K562 (cell line): Measurements from ENCODE around the gene MBOAT2. TPM values are rescaled to one million over a fixed set of nuclear protein-coding genes. Genes with fewer than 3 reads are reported as not detected.

Experiments
- ATAC-seq: fragments of 200-7000 bp; cut with Tn5 transposase; 3 replicates; pipeline ENCODE4 v1.9.1; 2020; ENCODE audit warnings: moderate library complexity
- BruUV-seq: library from RNA; stranded (reverse); fragments of 400-500 nt; replicated peaks from 2 replicates; lab custom pipeline; 2021; lab: Mats Ljungman, UMichigan
- CTCF ChIA-PET: fragments of 300-600 bp; formaldehyde crosslinking; extraction: SDS; loops from one replicate; lab custom pipeline; 2021; ENCODE audit warnings: low intra/inter-chr PET ratio; lab: Yijun Ruan, JAX
- POLR2A ChIA-PET: fragments of 300-600, 350-650 bp; sonication (Branson Sonifier 250); formaldehyde crosslinking; extraction: SDS; loops from one replicate; lab custom pipeline; 2021; ENCODE audit warnings: antibody characterized with exemption, inconsistent platforms; lab: Yijun Ruan, JAX
- DNase-seq, 4 experiments: peaks; one replicate each; pipeline versions ENCODE4 v3.0.0 to v3.0.0-alpha.2; 2011 to 2018; ENCODE audit warnings: low spot score in 3 of 4, mixed read lengths in 3 of 4; ENCODE audit errors: extremely low read depth in 1 of 4
- FAIRE-seq: peaks from 2 replicates; lab custom pipeline; 2011; peaks lifted over from hg19 to GRCh38; lab: Jason Lieb, UNC
- H2AFZ ChIP-seq: 2 replicates; pipeline ENCODE4 v1.6.0; 2011; ENCODE audit warnings: low read depth, low read length, control low read depth, inconsistent platforms
- H3K27ac ChIP-seq: fragments of 200-600 bp; 3 replicates; pipeline ENCODE4 v1.8.0; 2011; ENCODE audit warnings: low read depth, mild to moderate bottlenecking, control low read depth, inconsistent platforms, low read length, moderate library complexity, mixed read lengths; ENCODE audit errors: extremely low read depth
- H3K27me3 ChIP-seq, 2 experiments: fragments of 300-600 bp in 1 of 2; 2 replicates in 1 of 2; 3 replicates in 1 of 2; pipeline versions ENCODE4 v1.6.0 to v1.8.0; 2011; ENCODE audit warnings: inconsistent platforms in 2 of 2, low read length in 2 of 2, mild to moderate bottlenecking in 1 of 2, mixed read lengths in 1 of 2, moderate library complexity in 1 of 2; ENCODE audit not compliant: control insufficient read depth in 2 of 2, insufficient read depth in 2 of 2
- H3K36me3 ChIP-seq: fragments of 300-600 bp; 3 replicates; pipeline ENCODE4 v1.8.0; 2011; ENCODE audit warnings: mild to moderate bottlenecking, low read length, inconsistent platforms; ENCODE audit not compliant: control insufficient read depth, insufficient read depth
- H3K4me1 ChIP-seq, 2 experiments: fragments of 200-600 bp in 1 of 2; replicated peaks in 1 of 2; 2 replicates in 1 of 2; 3 replicates in 1 of 2; pipeline versions ENCODE4 v1.5.1 to v1.8.0; 2011; ENCODE audit warnings: inconsistent platforms in 2 of 2, low read length in 2 of 2, mild to moderate bottlenecking in 1 of 2, mixed read lengths in 1 of 2, moderate library complexity in 1 of 2; ENCODE audit not compliant: control insufficient read depth in 2 of 2, insufficient read depth in 2 of 2
- H3K4me2 ChIP-seq: 2 replicates; pipeline ENCODE4 v1.6.1; 2011; ENCODE audit warnings: low read length, control low read depth, inconsistent platforms, mixed read lengths; ENCODE audit not compliant: insufficient read depth
- H3K4me3 ChIP-seq: fragments of 200-600 bp; sonication (generic), shearing (Covaris generic); 2 replicates; pipeline ENCODE4 v1.5.1; 2016; ENCODE audit warnings: control low read depth, inconsistent platforms
- H3K79me2 ChIP-seq: fragments of 200-600 bp; 3 replicates; pipeline ENCODE4 v1.8.0; 2011; ENCODE audit warnings: low read length, inconsistent platforms; ENCODE audit not compliant: control insufficient read depth, insufficient read depth
- H3K9ac ChIP-seq, 2 experiments: 2 replicates each; pipeline versions ENCODE4 v1.6.0 to v1.6.1; 2011; ENCODE audit warnings: low read depth in 2 of 2, low read length in 2 of 2, control low read depth in 1 of 2, inconsistent platforms in 1 of 2, mild to moderate bottlenecking in 1 of 2, mixed read lengths in 1 of 2; ENCODE audit not compliant: insufficient read depth in 1 of 2
- H3K9me1 ChIP-seq: one replicate; pipeline ENCODE4 v1.6.0; 2011; ENCODE audit warnings: inconsistent platforms, mild to moderate bottlenecking, low read length, moderate library complexity; ENCODE audit not compliant: control insufficient read depth, insufficient read depth
- H3K9me3 ChIP-seq: replicated peaks from 2 replicates; pipeline ENCODE4 v1.5.1; 2011; ENCODE audit warnings: low read depth, low read length, inconsistent platforms; ENCODE audit not compliant: control insufficient read depth, insufficient read depth
- H4K20me1 ChIP-seq: replicated peaks from 2 replicates; pipeline ENCODE4 v1.6.1; 2011; ENCODE audit warnings: low read length, inconsistent platforms, mixed read lengths; ENCODE audit not compliant: control insufficient read depth, insufficient read depth
- HCFC1 ChIP-seq: IDR thresholded peaks from 2 replicates; pipeline ENCODE4 v1.6.1; 2012; ENCODE audit warnings: low read depth, low read length, improper control_type of control experiment
- KDM4B ChIP-seq, 2 experiments: fragments of 450-650 bp in 1 of 2; sonication (generic) in 1 of 2; IDR thresholded peaks; 2 replicates each; pipeline ENCODE4 v1.6.1; 2016 to 2017; ENCODE audit warnings: borderline replicate concordance in 2 of 2, antibody characterized with exemption in 1 of 2, low read depth in 1 of 2, mild to moderate bottlenecking in 1 of 2
- KDM5B ChIP-seq: fragments of 200-600 bp; sonication (generic); IDR thresholded peaks from 2 replicates; pipeline ENCODE4 v1.6.1; 2012; ENCODE audit warnings: low read depth, mild to moderate bottlenecking, moderate library complexity, low read length, control low read depth, inconsistent platforms; ENCODE audit not compliant: insufficient replicate concordance
- PHF20 ChIP-seq: fragments of 450-650 bp; IDR thresholded peaks from 2 replicates; pipeline ENCODE4 v1.6.1; 2018; ENCODE audit not compliant: partially characterized antibody
- POLR2A ChIP-seq: fragments of 450-650 bp; conservative IDR thresholded peaks from 2 replicates; pipeline ENCODE4 v1.6.1; 2016
- RAD51 ChIP-seq: fragments of 450-650 bp; IDR thresholded peaks from 2 replicates; pipeline ENCODE4 v1.7.1; 2016; ENCODE audit warnings: low read depth, mild to moderate bottlenecking, borderline replicate concordance
- SIN3B ChIP-seq: fragments of 450-650 bp; IDR thresholded peaks from 2 replicates; pipeline ENCODE4 v1.6.1; 2017; ENCODE audit warnings: low read depth, mild to moderate bottlenecking, moderate library complexity
- SNRNP70 ChIP-seq: fragments of 200-400 bp; formaldehyde crosslinking; optimal IDR thresholded peaks from 2 replicates; pipeline ENCODE3; 2017; ENCODE audit warnings: low read depth, low read length
- TAF1 ChIP-seq: IDR thresholded peaks from 2 replicates; pipeline ENCODE4 v1.6.1; 2011; ENCODE audit warnings: mild to moderate bottlenecking, low read length, moderate library complexity; ENCODE audit not compliant: insufficient read depth, control insufficient read depth, severe bottlenecking; ENCODE audit errors: extremely low read depth
- ZBTB17 ChIP-seq: fragments of 450-650 bp; formaldehyde crosslinking; IDR thresholded peaks from 2 replicates; pipeline ENCODE4 v1.4.0; 2020; ENCODE audit warnings: mild to moderate bottlenecking
- WGBS: fragments of 100-300 bp; shearing (Covaris generic); methylation state at CpG from one replicate; pipeline ENCODE4 v1.1.6; 2016; ENCODE audit warnings: low coverage, mixed read lengths; ENCODE audit not compliant: insufficient coverage; ENCODE audit errors: missing lambda C conversion rate; 5-methylcytosine and 5-hydroxymethylcytosine counted together
- in situ Hi-C: fragments of 300-500 bp; cut with MboI; formaldehyde crosslinking; loops from 4 replicates; pipeline ENCODE4 v1.15.0; 2018; ENCODE audit warnings: inconsistent platforms, mixed read lengths
- intact Hi-C: fragments of 100-400 bp; cut with micrococcal nuclease; formaldehyde crosslinking; loops from 2 replicates; pipeline ENCODE4 v1.14.2; 2022
- polyA plus RNA-seq, 8 experiments: library from polyadenylated mRNA; depleted of rRNA in 4 of 8; stranded (reverse) in 5 of 8; unstranded in 3 of 8; fragments of >200 nt; fragmentation: Nextera tagmentation in 2 of 8; fragmentation: Illumina TruSeq in 1 of 8; extraction: Ambion mirVana in 2 of 8; extraction: Trizol in 1 of 8; gene quantifications; 2 replicates each; pipeline versions ENCODE4 v1.2.1 to v1.2.3, GENCODE V29; 2011 to 2014; ENCODE audit warnings: inconsistent platforms in 1 of 8, missing spikeins in 1 of 8
- total RNA-seq, 7 experiments: library from RNA; depleted of rRNA in 6 of 7; stranded (reverse); fragments of >200 nt in 6 of 7; fragmentation: Illumina TruSeq in 2 of 7; extraction: Trizol in 2 of 7; gene quantifications; 2 replicates each; pipeline versions ENCODE4 v1.2.1 to v1.2.3, GENCODE V29; 2011 to 2021; ENCODE audit warnings: low replicate concordance in 1 of 7
- TF ChIP-seq, protein P1 (sequence below): sonication (generic); formaldehyde crosslinking; IDR thresholded peaks from 2 replicates; pipeline ENCODE4 v1.5.0; 2020; ENCODE audit warnings: missing genetic modification reagents
- TF ChIP-seq, protein P2 (sequence below), 2 experiments: IDR thresholded peaks; 2 replicates each; pipeline ENCODE4 v1.6.1; 2011; ENCODE audit warnings: borderline replicate concordance in 1 of 2, control low read depth in 1 of 2, low read depth in 1 of 2, low read length in 1 of 2, mild to moderate bottlenecking in 1 of 2, mixed read lengths in 1 of 2, moderate library complexity in 1 of 2; ENCODE audit not compliant: insufficient read depth in 1 of 2, insufficient read length in 1 of 2, poor library complexity in 1 of 2, severe bottlenecking in 1 of 2; ENCODE audit errors: extremely low read depth in 1 of 2
- TF ChIP-seq, protein P3 (sequence below): fragments of 450-650 bp; IDR thresholded peaks from 2 replicates; pipeline ENCODE4 v1.6.1; 2016

MBOAT2 gene
- total and polyA plus RNA-seq, 9 of the 15 experiments (the other 6 are each of a cell fraction or from before 2014, with no cell fraction given), result 8.4 to 122 (median 27.6) TPM

DNA sequence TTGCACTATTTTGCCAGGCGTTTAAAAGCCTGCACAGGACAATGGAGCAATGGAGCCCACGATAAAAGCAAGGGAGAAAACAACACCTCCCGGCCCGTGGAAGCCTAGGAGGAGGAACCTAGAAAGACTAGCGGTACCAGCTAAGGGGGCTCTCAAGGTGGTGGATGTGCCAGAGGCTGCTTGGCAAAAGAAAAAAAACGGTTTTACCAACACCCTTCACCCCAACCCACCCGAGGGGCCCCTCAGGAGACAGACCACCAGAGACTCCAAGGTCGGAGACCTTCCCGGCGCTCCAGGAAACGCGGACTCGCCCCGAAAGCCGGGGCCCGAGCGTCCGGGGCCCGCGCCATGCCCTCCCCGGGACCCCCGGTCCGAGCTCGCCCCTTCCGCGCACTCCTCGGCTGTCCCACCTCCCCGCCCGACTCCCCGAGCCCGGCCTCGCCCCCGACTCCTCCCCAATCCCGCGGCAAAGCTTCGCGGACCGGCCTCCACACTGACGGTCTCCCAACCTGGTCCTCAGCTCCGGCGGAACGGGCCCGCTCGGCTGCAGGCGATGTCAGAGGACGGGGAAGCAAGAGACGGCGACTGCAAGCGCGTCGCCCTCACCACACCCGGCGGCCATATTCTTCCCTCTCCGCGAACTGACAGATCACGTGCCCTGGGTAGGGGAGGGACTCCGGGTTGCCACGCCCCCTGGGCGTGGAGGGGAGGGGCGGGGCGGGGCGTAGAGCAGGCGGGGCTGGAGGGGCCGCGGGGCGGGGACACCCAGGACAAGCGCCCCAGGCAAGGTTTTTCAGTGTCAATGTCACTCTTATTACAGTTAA lies 166.3 kb downstream of the MBOAT2 start, which contains the start of gene KIDINS220:
Gene KIDINS220 (minus strand): TSS at position 643 of the 824 bp plus-strand sequence. CDS start 10,520 bp downstream, outside the sequence.
- WGBS, result 1% methylated on average over 48 of the region's 67 CpGs
- no peaks in the 10 kb centered on the region for H3K36me3 ChIP-seq
- H3K4me2 ChIP-seq, result peak within 1 kb of the TSS; percentile 92
- peaks cover 8 to 32% of the 10 kb centered on the region in 2 experiments; a peak in 4 of 5 replicates for H3K4me1 ChIP-seq
- intact Hi-C loops, result no loop called here
- no peaks in the 10 kb centered on the region for H3K27me3 ChIP-seq
- peaks cover 52% of the 10 kb centered on the region for H3K79me2 ChIP-seq
- peak within 1 kb of the TSS; percentile 71 to 98 for H3K9ac ChIP-seq
- ChIA-PET POLR2A (interaction anchor here (1.0 kb wide), 1 partner anchor 17 kb away, joined by 3 read pairs; no protein-coding TSS in a partner anchor), CTCF (no interaction called here)
- in situ Hi-C loops, result no loop called here
- FAIRE-seq, result peak; percentile 79
- H3K9me1 ChIP-seq, result peaks cover 5% of the 10 kb centered on the region
- peak; percentile 89 to 99 (median 98) for DNase-seq
- H4K20me1 ChIP-seq, result 0 out of 2 replicates have a peak, but pooled peaks cover 5% of the 10 kb centered on the region
- no peaks in the 10 kb centered on the region for H3K9me3 ChIP-seq
- H2AFZ ChIP-seq, result peak within 1 kb of the TSS; percentile 97
- H3K4me3 ChIP-seq, result peak within 1 kb of the TSS; percentile 95
- BruUV-seq, result TSS peak; percentile 49
- peak within 1 kb of the TSS; percentile 75 for H3K27ac ChIP-seq
- peak; percentile 91 for ATAC-seq
- TF ChIP-seq SNRNP70 (no peak), ZBTB17 (CRISPR knock-in tag) (no peak), HCFC1 (peak; percentile 42; the same call in 1 of the 2 replicates), KDM4B (IDR thresholded peaks at IDR 0.05; ENCODE audit: borderline replicate concordance in 2 of 2, low read depth in 1 of 2) (0 out of 4 replicates have a peak, but pooled peaks of 1 of the 2 experiments have one; percentile 33), KDM5B (peak; percentile 82), POLR2A (peak; percentile 88), SIN3B (peak; percentile 85), RAD51 (peak; percentile 92), TAF1 (peak; percentile 89), PHF20 (peak; percentile 80)
- TF ChIP-seq, protein P1, sequence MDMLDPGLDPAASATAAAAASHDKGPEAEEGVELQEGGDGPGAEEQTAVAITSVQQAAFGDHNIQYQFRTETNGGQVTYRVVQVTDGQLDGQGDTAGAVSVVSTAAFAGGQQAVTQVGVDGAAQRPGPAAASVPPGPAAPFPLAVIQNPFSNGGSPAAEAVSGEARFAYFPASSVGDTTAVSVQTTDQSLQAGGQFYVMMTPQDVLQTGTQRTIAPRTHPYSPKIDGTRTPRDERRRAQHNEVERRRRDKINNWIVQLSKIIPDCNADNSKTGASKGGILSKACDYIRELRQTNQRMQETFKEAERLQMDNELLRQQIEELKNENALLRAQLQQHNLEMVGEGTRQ (CRISPR knock-in tag), result peak; percentile 95
- TF ChIP-seq, protein P2, sequence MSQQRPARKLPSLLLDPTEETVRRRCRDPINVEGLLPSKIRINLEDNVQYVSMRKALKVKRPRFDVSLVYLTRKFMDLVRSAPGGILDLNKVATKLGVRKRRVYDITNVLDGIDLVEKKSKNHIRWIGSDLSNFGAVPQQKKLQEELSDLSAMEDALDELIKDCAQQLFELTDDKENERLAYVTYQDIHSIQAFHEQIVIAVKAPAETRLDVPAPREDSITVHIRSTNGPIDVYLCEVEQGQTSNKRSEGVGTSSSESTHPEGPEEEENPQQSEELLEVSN (IDR thresholded peaks at IDR 0.05; ENCODE audit: borderline replicate concordance in 1 of 2, extremely low read depth in 1 of 2, insufficient read depth in 1 of 2, insufficient read length in 1 of 2, low read depth in 1 of 2, low read length in 1 of 2, poor library complexity in 1 of 2, severe bottlenecking in 1 of 2), result peak in 1 of 2 experiments; percentile 46
- TF ChIP-seq, protein P3, sequence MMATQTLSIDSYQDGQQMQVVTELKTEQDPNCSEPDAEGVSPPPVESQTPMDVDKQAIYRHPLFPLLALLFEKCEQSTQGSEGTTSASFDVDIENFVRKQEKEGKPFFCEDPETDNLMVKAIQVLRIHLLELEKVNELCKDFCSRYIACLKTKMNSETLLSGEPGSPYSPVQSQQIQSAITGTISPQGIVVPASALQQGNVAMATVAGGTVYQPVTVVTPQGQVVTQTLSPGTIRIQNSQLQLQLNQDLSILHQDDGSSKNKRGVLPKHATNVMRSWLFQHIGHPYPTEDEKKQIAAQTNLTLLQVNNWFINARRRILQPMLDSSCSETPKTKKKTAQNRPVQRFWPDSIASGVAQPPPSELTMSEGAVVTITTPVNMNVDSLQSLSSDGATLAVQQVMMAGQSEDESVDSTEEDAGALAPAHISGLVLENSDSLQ, result peak; percentile 47; the same call in 1 of the 2 replicates
